Effector CD8-positive, alpha-beta T cell (primary cell): ENCODE results near the gene MAP4K4.
"Not testable (repeated sequence)": the region's sequence is repeated elsewhere in the genome, so short reads cannot be mapped to it uniquely, and the experiment has no call there.

Experiments
- DNase-seq: peaks from one replicate; lab custom pipeline; 2025; lab: John Stamatoyannopoulos, UW

MAP4K4 gene

DNA sequence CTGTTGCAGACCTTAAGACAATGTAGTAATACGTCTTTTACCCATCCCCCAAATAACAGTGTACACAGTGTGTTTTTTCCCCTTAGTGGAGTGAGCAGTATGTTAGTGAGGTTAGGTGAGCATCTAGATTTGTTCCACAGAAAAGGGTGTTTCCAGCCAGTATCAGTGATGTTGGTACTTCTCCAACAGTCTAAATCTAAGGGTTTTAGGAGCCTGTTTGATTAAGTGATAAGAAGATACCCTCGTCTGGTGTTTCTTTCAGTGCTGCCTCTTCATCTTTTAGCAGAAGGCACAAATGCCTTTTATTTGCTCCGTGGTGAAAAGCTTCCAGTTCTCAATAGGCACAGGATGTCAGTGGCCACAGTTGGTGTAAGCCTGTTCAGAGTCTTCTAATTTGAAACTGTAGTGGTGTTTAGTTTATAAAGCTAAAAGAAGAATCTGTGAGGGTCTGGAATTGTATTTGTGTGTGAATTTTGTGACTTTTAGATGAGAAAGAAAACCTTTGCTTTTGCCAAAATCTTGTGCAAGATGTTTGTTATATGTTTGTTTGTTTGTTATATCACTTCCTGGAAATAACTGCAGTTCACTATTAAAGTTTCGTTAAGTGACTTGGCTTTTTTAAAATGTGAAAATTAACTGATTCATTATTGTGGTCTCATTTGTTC lies 71.2 kb downstream of the MAP4K4 start:
- no peak for DNase-seq

DNA sequence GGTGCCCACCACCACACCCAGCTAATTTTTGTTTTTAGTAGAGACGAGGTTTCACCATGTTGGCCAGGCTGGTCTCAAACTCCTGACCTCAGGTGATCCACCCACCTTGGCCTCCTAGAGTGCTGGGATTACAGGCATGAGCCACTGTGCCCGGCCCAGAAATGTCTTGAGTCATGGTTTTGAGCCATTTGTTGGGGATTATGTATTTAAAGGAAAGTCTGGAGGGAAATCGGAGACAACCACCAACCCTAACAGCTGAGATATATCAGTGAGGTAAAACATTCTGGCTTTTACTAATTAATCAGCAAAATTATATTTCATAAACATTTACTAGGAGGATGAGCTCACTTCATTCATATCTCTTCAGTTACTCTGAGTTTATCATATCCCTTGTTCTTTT lies 72.2 kb downstream of the MAP4K4 start:
- DNase-seq, result not testable (repeated sequence)

DNA sequence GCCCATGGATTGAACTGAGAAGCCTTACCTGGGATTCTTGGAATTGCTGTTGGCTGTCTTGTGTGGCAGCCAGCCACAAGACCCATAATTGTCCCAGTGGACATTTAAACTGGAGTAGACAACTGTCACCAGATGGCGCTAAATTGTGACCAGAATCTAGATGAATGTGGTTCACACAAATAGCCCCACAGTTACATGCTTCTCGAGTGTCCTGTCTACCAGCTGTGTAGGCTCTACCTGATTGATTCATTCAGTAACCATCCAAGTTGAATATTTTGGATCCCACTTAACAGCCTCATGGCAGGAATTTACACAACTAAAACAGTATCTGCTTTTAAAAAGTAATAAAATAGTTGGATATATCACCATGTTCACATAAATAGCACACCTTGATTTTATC lies 73.2 kb downstream of the MAP4K4 start:
- DNase-seq, result no peak

DNA sequence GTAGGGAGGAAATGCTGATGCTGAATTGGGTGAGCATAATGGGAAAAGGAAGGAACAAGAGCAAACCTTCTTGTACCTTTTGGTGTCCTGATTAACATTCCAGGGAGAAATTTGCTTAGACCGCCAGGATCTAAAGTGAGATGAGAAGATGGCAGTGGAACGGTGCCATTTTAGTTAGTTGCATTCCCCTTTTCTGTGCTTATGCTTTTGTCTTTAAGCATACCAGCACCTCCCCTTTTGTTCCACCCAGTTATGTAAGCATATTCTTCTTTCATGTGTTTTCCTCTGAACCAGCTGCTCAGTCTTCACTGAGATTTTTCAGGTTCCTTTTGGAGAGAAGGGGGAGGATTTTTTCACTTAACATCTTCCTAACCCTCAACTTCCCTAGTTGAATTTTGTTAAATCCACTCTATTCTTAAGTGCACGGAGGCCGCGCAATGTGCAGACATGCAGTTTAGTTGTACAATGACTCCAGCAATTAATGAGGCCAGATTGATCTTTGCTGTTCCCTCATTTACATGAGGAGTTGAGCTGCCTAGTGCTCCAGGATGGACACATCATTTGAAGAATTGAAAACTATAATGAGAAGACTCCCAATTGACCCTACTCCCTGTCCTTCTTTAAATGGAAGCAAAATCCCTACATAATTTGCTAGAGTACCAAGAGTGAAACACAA lies 73.9 kb downstream of the MAP4K4 start:
- no peak for DNase-seq

DNA sequence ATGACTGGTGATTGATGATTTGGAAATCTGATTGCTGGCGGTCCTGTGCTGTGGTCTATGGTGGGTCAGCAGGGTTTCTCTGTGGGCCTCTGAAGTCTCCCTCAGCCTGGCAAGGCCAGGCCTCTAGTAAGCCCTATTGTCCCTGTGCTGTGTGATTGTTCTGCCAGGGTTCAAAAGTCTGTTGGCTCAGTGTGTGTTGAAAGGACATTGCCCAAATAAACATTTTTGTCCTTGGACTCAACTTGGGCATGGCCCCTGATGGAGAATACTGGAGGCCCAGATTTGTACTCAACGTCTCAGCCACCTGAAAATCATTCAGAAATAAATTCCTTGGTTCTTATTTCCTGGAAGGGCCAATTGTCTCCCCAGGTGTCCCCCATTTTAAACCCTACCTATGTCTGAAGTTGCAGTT lies 74.4 kb downstream of the MAP4K4 start:
- DNase-seq, result no peak

DNA sequence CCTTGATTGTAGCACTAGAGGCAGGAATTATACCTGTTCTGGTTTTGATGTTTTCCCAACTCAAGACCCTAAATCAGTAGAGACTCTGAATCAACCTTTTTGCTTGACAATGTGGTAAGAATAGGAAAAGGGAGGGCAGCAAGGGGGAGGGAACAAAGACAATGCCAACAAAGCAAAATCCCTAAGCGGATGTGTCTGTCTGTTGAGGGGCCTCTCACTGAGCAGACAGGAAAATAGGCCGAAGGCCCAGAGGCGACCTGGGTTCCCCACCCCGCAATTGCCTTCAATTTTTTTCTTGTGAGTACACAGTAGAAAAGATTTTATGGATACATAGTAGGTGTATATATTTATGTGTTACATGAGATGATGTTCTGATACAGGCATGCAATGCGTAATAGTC lies 75.6 kb downstream of the MAP4K4 start:
- DNase-seq, result no peak

DNA sequence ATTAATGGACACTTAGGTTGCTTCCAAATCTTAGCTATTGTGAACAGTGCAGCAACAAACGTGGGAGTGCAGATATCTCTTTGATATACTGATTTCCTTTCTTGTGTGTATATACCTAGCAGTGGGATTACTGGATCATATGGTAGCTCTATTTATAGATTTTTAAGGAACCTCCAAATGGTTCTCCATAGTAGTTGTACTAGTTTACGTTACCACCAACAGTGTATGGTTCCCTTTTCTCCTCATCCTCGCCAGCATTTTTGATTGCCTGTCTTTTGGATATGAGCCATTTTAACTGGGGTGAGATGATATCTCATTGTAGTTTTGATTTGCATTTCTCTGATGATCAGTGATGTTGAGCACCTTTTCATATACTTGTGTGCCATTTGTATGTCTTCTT lies 76.5 kb downstream of the MAP4K4 start:
- DNase-seq, result not testable (repeated sequence)

DNA sequence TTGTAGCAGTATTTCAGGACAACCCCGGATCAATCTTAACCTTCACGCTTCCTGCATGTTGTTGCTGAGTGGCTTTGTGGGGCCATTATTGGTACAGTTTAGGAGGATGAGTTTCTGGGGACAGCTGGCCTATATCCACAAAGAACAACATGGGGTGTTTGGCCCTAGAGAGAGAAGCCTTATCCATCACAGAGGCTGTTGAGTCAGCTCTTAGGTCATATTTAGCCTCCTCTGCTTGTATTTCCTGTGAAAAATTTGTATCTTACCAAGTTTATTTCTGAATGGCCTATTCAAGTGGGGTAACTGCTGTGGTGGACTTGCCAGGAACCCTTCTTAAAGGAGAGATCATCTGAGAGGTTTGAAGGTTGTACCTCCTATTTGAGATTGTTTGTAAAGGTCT lies 77.6 kb downstream of the MAP4K4 start:
- no peak for DNase-seq

DNA sequence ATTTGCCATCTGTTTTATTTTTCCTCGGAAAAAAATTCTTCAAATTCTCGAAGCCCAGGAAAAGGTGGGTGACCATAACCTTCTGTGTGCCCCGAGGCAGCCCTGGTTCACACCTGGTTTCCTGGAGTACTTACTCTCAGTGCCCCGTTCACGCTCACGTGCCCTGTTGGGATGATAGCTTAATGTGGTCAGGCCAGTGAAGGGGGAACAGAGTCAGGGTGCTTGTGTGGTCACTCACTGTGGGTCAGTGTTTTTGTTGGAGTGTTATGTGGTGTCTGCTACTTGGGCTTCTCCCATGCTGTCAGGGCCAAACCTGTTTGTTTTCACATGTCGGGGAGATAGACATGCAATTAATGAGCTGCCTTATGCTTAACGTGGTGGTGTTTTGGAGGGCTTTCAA lies 78.1 kb downstream of the MAP4K4 start:
- no peak for DNase-seq

DNA sequence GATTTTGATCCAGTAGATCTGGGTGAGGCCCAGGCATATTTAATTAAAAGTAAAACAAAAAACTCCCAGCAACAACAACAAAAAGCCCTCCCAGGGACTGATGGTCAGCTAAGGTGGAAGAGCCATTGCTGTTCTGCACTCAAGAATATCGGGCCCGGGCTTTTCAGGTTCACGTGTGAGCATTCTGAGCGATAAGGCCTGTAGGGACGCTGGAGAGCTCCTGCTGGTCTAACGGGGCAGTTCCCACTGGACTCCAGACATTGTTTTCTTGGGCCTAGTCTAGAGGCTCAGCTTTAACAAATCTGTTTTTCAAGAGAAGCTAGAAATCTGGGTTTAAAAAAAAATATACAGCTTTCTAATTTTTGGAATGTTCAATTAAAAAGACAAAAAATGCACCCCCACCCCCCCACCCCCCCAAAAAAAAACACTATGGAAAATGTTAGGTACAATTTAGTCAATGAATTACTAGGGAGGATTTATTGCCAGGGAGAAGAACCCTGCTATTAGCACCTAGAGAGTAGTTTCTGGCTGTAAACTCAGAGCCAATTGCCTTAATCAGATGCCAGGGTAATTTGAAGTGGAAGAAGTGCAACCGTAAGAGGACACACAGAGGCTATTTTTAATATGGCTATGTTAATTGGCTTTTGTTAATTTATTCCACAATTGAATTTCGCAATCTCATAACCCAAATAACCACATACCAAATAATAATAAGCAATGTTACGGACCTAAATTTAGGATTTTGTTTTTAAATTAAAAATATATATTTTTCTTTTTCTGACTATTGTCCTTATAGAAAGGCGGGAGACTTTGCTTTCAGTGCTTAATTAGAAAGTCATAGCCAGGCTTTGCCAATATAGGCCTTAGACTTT lies 78.9 kb downstream of the MAP4K4 start:
- DNase-seq, result no peak

DNA sequence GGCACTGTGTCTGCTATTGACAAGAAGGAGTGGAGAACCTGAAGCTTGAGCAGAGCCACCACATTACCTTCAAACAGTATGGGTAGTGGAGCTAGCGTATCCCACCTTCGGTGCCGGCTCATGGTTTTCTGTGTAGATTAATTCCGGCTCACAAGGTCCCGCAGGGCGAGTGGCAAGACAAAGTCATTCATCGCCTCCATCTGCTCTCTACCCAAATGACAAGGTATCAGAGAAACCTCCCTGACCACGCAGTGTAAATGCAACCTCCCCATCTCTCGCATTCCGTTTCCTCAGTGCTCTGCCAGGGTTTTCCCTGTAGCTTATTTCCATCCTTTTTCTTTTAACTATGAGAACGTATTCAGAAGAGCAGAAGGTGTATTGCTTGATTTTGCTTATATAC lies 79.8 kb downstream of the MAP4K4 start:
- DNase-seq, result no peak

DNA sequence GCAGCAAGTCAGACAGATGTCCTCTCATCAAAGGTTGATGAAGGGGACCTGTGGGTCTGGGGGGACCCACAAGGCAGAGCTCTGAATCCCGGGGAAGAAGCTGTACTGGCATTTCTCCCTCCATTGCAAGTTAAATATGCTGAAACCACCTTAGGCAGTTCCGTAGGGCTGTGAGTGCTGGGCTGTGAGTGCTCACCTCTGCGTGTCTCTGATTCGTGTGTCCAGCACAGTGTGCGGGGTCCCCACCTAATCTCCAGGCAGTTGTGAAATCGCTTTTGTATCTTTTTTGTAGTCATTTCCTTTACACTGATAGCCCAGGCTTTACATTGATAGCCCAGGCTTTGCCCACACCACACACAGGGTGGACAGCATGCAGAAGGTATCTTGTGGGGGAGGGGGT lies 80.6 kb downstream of the MAP4K4 start:
- no peak for DNase-seq

DNA sequence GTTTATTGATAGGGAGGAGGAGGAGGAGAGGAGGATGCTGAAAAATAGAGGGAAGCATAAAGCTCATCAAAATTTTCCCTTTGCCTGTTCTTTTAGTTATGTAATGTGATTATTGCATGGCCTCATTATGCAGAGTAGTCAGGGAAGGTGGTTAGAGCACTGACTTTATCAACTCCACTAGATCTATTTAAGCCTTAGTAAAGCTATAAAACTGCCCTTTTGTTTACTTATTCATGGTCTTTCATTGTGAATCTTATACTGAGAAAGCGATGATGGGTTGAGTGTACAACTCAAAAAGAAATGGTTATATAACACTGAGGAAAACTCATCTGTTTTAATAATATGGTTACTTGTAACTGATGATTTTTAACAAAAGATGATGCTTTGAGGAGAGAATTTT lies 81.7 kb downstream of the MAP4K4 start:
- DNase-seq, result no peak

DNA sequence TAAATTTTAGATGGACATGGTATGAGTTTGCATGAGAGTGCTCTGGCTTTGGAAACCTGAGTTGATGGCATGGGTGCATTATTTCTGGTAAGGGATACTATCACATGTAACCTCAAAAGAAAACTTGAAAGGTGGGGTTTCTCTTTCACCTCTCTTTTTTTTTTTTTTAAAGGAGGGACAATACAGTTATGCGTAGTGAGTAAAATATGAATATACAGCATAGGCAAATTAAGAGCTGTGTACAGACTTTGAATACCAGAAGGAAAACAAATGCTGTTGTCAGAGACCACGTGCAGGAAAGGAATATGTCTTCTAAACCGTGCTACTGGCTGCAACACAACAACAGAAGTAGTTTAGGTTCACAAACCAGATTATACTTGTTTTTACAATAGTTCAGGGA lies 82.1 kb downstream of the MAP4K4 start:
- no peak for DNase-seq

DNA sequence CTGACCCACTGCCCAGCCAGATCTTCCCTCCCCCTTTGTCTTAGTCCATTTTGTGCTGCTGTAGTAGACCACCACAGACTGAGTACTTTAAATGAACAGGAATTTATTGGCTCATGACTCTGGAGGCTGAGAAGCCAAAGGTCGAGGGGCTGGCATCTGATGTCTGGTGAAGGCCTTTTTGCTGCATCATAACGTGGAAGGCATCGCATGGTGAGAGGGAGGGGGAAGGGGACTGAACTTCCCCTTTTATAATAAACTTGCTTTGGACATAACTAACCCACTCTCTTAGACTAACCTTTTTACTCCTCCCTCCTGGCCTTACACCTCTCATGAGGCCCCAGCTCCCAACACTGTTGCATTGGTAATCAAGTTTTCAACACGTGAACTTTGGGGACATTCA lies 83.8 kb downstream of the MAP4K4 start:
- DNase-seq, result no peak

DNA sequence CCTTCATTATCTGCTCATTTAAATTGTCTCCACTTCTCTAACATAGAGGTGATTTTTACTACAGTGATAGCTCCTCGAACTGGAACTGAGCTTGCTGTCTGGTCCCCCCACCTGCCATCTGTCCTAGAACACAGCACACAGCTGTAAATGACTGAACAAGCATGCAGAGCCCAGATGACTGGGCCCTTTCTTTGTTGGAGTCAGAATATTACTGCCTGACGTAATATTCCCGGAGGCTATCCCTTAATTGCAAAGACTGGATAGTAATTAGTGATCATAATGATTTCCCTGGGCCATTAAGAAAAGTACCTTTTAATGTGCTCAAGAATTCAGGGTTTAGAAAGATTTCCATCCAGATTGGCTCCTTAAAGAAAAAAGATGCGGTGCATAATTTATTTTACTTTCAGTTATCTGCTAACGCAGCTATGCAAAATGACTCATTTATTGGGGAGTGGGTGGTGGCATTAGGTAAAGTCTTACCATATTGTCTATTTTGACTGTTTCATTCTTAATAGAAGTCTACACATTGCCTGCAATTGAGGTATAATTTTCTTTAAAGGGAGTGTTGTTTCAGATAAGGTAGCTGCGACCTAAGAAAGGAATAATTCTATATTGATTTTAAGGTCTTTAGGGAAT lies 84.4 kb downstream of the MAP4K4 start:
- DNase-seq, result no peak

DNA sequence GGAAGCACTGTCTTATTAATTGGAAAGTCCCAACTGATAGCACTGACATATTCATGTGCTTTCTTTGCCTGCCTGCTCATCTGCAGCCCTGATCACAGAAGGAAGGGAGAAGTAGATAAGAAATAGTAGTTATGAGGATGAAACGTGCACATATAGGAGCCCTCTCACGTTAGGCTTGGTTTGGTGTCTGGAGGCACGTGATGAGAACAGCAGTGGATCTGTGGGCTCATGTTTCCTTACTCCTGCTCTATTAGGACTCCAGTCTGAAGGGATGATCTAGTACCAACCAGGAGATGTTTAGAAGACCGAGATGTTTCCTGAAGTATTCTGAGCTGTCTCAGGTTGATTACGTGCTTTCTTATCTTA lies 84.9 kb downstream of the MAP4K4 start:
- no peak for DNase-seq

DNA sequence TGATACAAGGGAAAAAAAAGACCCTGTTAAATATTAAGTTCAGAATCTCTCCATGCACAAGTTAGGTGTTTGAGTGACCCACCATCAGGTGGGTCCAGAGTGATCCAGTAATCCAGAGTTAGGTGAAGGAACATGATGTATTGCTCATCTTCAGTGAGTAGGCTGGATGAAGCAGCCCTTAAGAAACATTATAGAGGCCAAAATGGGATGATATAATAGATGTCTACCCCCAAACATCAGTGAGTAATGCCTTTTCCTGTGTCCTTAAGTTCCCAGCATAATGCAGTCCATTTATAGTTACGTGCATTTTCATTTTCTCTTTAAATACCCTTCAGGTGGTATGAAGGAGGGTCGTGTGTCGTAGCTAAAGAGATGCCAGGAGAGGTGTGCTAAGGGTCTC lies 89.6 kb downstream of the MAP4K4 start:
- no peak for DNase-seq

DNA sequence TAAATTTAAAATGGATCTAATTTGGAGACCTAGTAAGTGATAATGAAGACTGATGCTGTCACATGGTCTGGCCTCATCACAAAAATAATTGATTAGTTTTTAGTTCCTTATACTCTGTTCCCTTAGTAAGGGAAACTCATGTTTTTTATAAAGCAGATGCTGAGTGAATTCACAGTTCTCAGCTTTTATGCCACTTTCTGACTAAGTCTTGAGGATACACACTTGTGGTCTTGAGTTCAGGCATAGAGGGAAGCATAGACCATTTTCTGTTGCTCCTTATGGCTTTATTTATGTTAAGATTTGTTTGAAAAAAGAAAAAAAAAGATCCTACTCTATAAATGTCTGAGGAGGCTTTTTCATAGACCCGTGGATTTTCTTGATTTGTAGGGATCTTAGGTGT lies 91.1 kb downstream of the MAP4K4 start:
- DNase-seq, result no peak

DNA sequence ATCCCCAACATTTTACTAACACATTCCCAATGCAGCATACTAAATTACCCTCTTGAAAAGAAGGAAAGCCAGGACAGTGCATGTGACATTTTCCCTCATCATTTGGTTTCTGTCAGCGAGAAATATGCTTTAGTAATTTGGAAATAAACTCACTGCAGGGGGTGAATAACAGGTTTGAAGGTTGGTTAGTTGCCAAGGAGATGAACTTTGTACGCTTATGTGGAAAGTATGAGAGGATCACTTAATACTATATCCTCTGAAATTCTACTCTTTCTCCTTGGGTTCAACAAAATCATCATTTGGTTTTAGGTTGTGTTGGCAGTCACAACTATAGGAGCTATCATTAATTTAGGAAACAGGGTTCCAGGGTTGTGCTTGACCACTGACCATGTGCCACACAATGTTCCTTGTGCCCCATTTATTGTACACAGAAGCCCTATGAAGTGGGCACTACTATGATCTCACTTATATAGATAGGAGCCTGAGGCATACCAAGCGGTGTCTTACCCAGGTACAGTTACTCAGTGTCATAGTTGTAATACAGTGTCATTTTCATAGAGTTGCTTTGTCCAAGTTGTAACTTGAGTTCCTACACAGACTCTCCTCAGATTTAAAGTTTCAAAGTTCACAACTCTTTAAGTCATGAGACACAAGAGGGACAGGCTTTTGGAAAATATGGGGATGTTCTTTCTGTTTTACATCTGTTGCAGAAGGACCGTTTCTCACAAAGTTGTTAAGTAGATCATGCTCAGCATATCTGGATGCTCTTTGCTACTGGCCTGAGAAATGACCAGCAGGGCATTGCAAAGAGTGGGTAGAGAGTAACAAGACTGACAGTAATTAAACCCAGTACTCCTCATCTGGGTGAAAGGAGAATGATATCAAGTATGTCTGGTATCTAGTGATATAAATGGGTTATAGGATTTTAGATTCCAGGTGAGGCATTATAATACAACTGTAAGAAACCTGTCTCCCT lies 91.8 kb downstream of the MAP4K4 start:
- no peak for DNase-seq

DNA sequence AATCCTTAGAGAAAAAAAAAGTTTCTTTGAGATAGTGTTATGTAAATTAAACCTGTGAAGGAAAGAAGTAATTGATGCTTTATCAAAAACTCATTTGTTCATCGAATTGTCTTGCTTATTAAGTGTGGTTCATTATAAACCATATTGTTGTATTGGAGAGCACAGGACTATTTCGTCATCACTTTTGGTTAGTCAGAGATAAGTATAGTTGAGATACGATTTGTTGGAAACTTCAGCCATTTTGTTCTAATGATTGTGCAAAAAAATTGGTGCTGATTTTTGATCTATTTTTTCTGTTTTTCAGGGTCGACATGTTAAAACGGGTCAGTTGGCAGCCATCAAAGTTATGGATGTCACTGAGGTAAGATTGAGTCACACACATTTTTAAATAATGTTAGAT lies 92.9 kb downstream of the MAP4K4 start:
- DNase-seq, result no peak
